ENCODE measurements around the gene PDCL3. TPM values are rescaled to one million over a fixed set of nuclear protein-coding genes. Genes with fewer than 3 reads are reported as not detected.

The PDCL3 gene
- total RNA-seq (2022; extraction: Qiagen RNA extraction; ENCODE audit: low read depth) = 36.6 to 52.4 TPM (median 38.8 TPM) in 5 replicates

GRCh38 chr2:100562613-100563406, at the start of gene PDCL3:
Gene PDCL3 (plus strand): TSS chr2:100562993. CDS start chr2:100563068, 75 bp downstream.

Other genes with a start within 250 kb of the PDCL3 start
- gene LONRF2, start 240.5 kb upstream of the PDCL3 start, total RNA-seq (2022; extraction: Qiagen RNA extraction; ENCODE audit: low read depth) = 3.0 to 4.1 TPM (median 3.8 TPM) in 5 replicates
- gene CHST10, start 145.3 kb upstream of the PDCL3 start, total RNA-seq (2022; extraction: Qiagen RNA extraction; ENCODE audit: low read depth) = 15.5 to 16.8 TPM (median 16.0 TPM) in 5 replicates
- not detected in 5 replicates for gene NMS, start 92.5 kb upstream of the PDCL3 start, total RNA-seq (2022; extraction: Qiagen RNA extraction; ENCODE audit: low read depth)

Measured in A549 treated with CpdA at 1 μM for 4 hours (cell line).